Liver (tissue), 9 donors: Measurements from ENCODE around the gene FRMD4A. TPM values are rescaled to one million over a fixed set of nuclear protein-coding genes. Genes with fewer than 3 reads are reported as not detected.

ENCODE experiments used
- DNase-seq: peaks from one replicate; pipeline ENCODE4 v3.0.0-alpha.2; 2017; ENCODE audit warnings: low spot score
- H3K27ac ChIP-seq, 2 donors: one replicate each; pipeline ENCODE4 v1.7.0; 2013; ENCODE audit warnings: inconsistent platforms in 2 of 2, low read length in 2 of 2, control low read depth in 1 of 2, low read depth in 1 of 2, mild to moderate bottlenecking in 1 of 2
- H3K27me3 ChIP-seq, 4 donors: one replicate each; pipeline versions ENCODE4 v1.6.1 to v1.7.0; 2013; ENCODE audit warnings: low read length in 3 of 4, inconsistent platforms in 1 of 4, mild to moderate bottlenecking in 1 of 4, moderate library complexity in 1 of 4; ENCODE audit not compliant: control insufficient read depth in 4 of 4, insufficient read depth in 4 of 4
- H3K36me3 ChIP-seq, 4 donors: one replicate each; pipeline versions ENCODE4 v1.6.1 to v1.7.0; 2013; ENCODE audit warnings: low read length in 3 of 4, mild to moderate bottlenecking in 3 of 4, low read depth in 1 of 4, moderate library complexity in 1 of 4; ENCODE audit not compliant: control insufficient read depth in 4 of 4, insufficient read depth in 3 of 4
- H3K4me1 ChIP-seq, 4 donors: one replicate each; pipeline versions ENCODE4 v1.6.1 to v1.7.0; 2013; ENCODE audit warnings: low read length in 3 of 4, mild to moderate bottlenecking in 3 of 4, moderate library complexity in 1 of 4; ENCODE audit not compliant: control insufficient read depth in 4 of 4, insufficient read depth in 4 of 4
- H3K4me3 ChIP-seq, 3 donors: one replicate each; pipeline versions ENCODE4 v1.6.1 to v1.7.0; 2013; ENCODE audit warnings: low read length in 3 of 3, control low read depth in 1 of 3, low read depth in 1 of 3, mild to moderate bottlenecking in 1 of 3
- H3K9ac ChIP-seq, 2 donors: one replicate each; pipeline ENCODE4 v1.7.0; 2013; ENCODE audit warnings: low read length in 2 of 2, mild to moderate bottlenecking in 2 of 2, moderate library complexity in 2 of 2, control low read depth in 1 of 2, low read depth in 1 of 2
- H3K9me3 ChIP-seq, 4 donors: one replicate each; pipeline versions ENCODE4 v1.6.1 to v1.7.0; 2013; ENCODE audit warnings: low read length in 3 of 4; ENCODE audit not compliant: control insufficient read depth in 4 of 4
- ATF3 ChIP-seq: IDR thresholded peaks from 2 replicates; pipeline ENCODE4 v1.6.1; 2016; ENCODE audit warnings: antibody characterized with exemption
- CTCF ChIP-seq: fragments of 150-350 bp; IDR thresholded peaks from 2 replicates; pipeline ENCODE4 v1.5.1; 2017; ENCODE audit warnings: improper control_type of control experiment, low read depth, low read length; ENCODE audit not compliant: missing input control
- EGR1 ChIP-seq, 2 donors: IDR thresholded peaks; 2 replicates each; pipeline ENCODE4 v1.6.1; 2016 to 2018; ENCODE audit warnings: antibody characterized with exemption in 2 of 2, low read depth in 2 of 2
- FOXA2 ChIP-seq: IDR thresholded peaks from 2 replicates; pipeline ENCODE4 v1.6.1; 2016; ENCODE audit warnings: antibody characterized with exemption
- HNF4A ChIP-seq, 2 donors: conservative IDR thresholded peaks; 2 replicates each; pipeline ENCODE4 v1.6.1; 2016; ENCODE audit warnings: antibody characterized with exemption in 2 of 2, mild to moderate bottlenecking in 2 of 2
- JUND ChIP-seq, 2 donors: IDR thresholded peaks; 2 replicates each; pipeline ENCODE4 v1.6.1; 2016; ENCODE audit warnings: antibody characterized with exemption in 2 of 2
- MAX ChIP-seq: IDR thresholded peaks from 2 replicates; pipeline ENCODE4 v1.6.1; 2016; ENCODE audit warnings: antibody characterized with exemption
- RAD21 ChIP-seq, 2 donors: IDR thresholded peaks; 2 replicates each; pipeline ENCODE4 v1.6.1; 2016; ENCODE audit warnings: antibody characterized with exemption in 2 of 2, mild to moderate bottlenecking in 2 of 2
- RXRA ChIP-seq, 2 donors: IDR thresholded peaks; 2 replicates each; pipeline ENCODE4 v1.6.1; 2017 to 2018; ENCODE audit warnings: antibody characterized with exemption in 2 of 2, mild to moderate bottlenecking in 1 of 2
- TAF1 ChIP-seq: conservative IDR thresholded peaks from 2 replicates; pipeline ENCODE4 v1.6.1; 2016; ENCODE audit warnings: antibody characterized with exemption, mild to moderate bottlenecking
- YY1 ChIP-seq: IDR thresholded peaks from 2 replicates; pipeline ENCODE4 v1.6.1; 2016; ENCODE audit warnings: antibody characterized with exemption, mild to moderate bottlenecking
- ZBTB33 ChIP-seq: IDR thresholded peaks from 2 replicates; pipeline ENCODE4 v1.6.1; 2016; ENCODE audit warnings: antibody characterized with exemption
- WGBS: extraction: QIAGEN DNeasy Blood & Tissue Kit; methylation state at CpG from one replicate; pipeline ENCODE4 v1.1.7; 2013; 5-methylcytosine and 5-hydroxymethylcytosine counted together
- polyA plus RNA-seq, 2 donors: library from polyadenylated mRNA; stranded (reverse) in 1 of 2; unstranded in 1 of 2; fragments of 200-250 nt in 1 of 2; fragments of >200 nt in 1 of 2; fragmentation: Nextera tagmentation in 1 of 2; extraction: Ambion mirVana in 1 of 2; gene quantifications; one replicate each; pipeline versions ENCODE4 v1.2.1 to v1.2.3, GENCODE V29; 2013 to 2015
- total RNA-seq, 2 donors: library from RNA; depleted of rRNA; stranded (reverse); fragments of >200 nt; gene quantifications; one replicate each; pipeline ENCODE4 v1.2.3, GENCODE V29; 2014
- donor health status: healthy.
- donor health status: healthy.
- donor health status: healthy.
- donor health status: healthy.
- donor health status: healthy.

FRMD4A gene
- total and polyA plus RNA-seq, 4 donors: 8.2 to 34.3 (median 13.1) TPM

- 82% methylated on average over 3 of the region's 3 CpGs for WGBS
- no peak overlapping the region for H3K9ac ChIP-seq
- DNase-seq: no peak
- no peak overlapping the region for H3K27ac ChIP-seq
- no peaks in the 10 kb centered on the region for H3K9me3 ChIP-seq
- H3K36me3 ChIP-seq: no peaks in the 10 kb centered on the region
- H3K27me3 ChIP-seq: peaks cover 0 to 7% (median 0%) of the 10 kb centered on the region in 4 donors
- TF ChIP-seq TAF1 (no peak), EGR1 (IDR thresholded peaks at IDR 0.05; ENCODE audit: low read depth in 2 of 2) (no peak), RXRA (IDR thresholded peaks at IDR 0.05) (no peak)
- H3K4me1 ChIP-seq: no peaks in the 10 kb centered on the region
- H3K4me3 ChIP-seq: no peak overlapping the region
These were observed 184.7 kb downstream of the FRMD4A start for GRCh38 chr10:14146025-14146424.

GRCh38 chr10:14144451-14144850 lies 186.3 kb downstream of the FRMD4A start:
- Histone ChIP-seq H3K27me3 (peaks cover 0 to 7% (median 0%) of the 10 kb centered on the region in 4 donors), H3K4me1 (no peaks in the 10 kb centered on the region), H3K27ac (no peak overlapping the region), H3K4me3 (no peak overlapping the region), H3K36me3 (no peaks in the 10 kb centered on the region), H3K9me3 (no peaks in the 10 kb centered on the region), H3K9ac (no peak overlapping the region)
- TF ChIP-seq JUND (IDR thresholded peaks at IDR 0.05): no peak
- TF ChIP-seq MAX: no peak
- TF ChIP-seq TAF1: no peak
- no peak for TF ChIP-seq ZBTB33
- no peak for TF ChIP-seq ATF3
- DNase-seq: no peak
- 76% methylated on average over 4 of the region's 4 CpGs for whole genome bisulfite sequencing

GRCh38 chr10:14142606-14143250 lies 188.0 kb downstream of the FRMD4A start:
- no peaks in the 10 kb centered on the region for H3K36me3 ChIP-seq
- no peaks in the 10 kb centered on the region for H3K4me1 ChIP-seq
- TF ChIP-seq FOXA2 (no peak), ATF3 (no peak), HNF4A (conservative IDR thresholded peaks at IDR 0.05) (no peak), RAD21 (IDR thresholded peaks at IDR 0.05) (no peak), TAF1 (no peak), YY1 (no peak), RXRA (IDR thresholded peaks at IDR 0.05) (no peak), EGR1 (IDR thresholded peaks at IDR 0.05; ENCODE audit: low read depth in 2 of 2) (no peak), CTCF (no peak)
- no peak overlapping the region for H3K27ac ChIP-seq
- H3K9me3 ChIP-seq: no peaks in the 10 kb centered on the region
- WGBS: 56% methylated on average over 4 of the region's 4 CpGs
- no peak for DNase-seq
- H3K4me3 ChIP-seq: no peak overlapping the region
- peaks cover 0 to 7% (median 0%) of the 10 kb centered on the region in 4 donors for H3K27me3 ChIP-seq
- H3K9ac ChIP-seq: no peak overlapping the region
